Activated T-cell treated with anti-CD3 and anti-CD28 coated beads, Interleukin-2, amount 50 U/mL, for 48 hours (primary cell): ENCODE data around the gene NFIC.
"Not testable (repeated sequence)": the region's sequence is repeated elsewhere in the genome, so short reads cannot be mapped to it uniquely, and the experiment has no call there.

ENCODE experiments used
- DNase-seq, 2 experiments: peaks; one replicate each; pipeline ENCODE4 v3.0.0-alpha.2; 2020

The NFIC gene

DNA sequence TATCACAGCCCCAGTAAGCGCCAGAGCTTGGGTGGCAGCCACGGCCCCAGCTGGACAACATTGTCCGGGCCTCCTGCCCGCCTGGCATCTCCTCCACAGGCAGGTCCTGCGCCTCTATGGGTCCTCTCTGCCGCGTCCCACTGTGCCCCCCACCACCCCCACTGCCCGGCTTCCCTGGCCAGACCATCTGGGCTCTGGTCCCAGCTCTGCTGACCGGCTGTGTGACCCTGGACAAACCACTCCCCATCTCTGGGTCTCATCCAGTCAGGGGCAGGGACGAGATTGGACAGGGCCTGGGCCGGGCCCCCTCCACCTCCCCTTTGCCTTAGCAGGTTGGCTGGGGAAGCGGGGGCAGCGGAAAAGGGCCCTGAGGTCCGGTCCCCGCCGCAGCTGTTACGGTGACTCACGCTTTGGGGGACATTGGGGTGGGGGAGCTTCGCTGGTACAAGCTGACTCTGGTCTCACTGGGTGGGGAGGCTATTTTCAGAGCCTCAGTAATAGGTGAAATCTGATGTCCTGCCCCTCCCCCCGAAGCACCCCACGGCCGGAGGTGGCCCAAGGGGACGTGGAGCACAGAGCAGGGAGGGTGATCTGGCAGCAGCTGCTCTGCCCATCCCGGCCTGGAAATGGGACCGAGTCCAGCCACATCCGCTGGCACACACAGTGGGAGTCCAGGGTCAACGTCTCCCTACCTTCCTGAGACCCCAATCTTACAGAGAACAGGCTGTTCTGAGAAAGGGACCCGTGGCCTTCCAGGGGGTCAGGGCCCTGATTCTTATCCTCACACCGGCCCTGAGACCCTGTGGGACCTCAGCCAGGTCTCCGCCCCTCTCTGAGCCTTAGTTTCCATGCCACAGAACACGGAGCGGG lies 9.1 kb downstream of the NFIC start:
- DNase-seq = no peak

GRCh38 chr19:3376091-3376455 lies 9.7 kb downstream of the NFIC start:
- not testable (repeated sequence) for DNase-seq

- no peak for DNase-seq
Measured at GRCh38 chr19:3378352-3379150, 12.2 kb downstream of the NFIC start.

DNA sequence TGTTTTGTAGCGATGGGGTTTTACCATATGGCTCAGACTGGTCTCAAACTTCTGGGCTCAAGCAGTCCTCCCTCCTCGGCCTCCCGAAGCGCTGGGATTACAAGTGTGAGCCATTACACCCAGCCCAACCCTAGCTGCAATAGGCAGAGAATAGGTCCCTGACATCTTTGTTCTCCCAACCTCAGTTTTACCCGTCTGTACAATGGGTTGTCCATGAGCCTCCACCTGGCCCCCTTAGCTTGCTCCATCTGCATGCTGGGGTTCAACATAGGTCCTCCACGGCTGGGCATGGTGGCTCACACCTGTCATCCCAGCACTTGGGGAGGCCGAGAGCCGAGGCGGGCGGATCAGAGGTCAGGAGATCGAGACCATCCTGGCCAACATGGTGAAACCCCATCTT lies 14.4 kb downstream of the NFIC start:
- no peak for DNase-seq

DNA sequence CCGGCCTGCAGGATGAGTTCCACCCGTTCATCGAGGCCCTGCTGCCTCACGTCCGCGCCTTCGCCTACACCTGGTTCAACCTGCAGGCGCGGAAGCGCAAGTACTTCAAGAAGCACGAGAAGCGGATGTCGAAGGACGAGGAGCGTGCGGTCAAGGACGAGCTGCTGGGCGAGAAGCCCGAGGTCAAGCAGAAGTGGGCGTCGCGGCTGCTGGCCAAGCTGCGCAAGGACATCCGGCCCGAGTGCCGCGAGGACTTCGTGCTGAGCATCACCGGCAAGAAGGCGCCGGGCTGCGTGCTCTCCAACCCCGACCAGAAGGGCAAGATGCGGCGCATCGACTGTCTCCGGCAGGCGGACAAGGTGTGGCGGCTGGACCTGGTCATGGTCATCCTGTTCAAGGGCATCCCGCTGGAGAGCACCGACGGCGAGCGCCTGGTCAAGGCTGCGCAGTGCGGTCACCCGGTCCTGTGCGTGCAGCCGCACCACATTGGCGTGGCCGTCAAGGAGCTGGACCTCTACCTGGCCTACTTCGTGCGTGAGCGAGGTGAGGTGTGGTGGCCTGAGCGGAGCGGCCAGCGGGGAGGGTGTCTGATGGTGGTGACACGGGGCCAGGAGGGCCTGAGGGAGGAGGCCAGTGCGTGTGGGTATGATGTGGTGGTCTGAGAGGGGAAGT lies 15.5 kb downstream of the NFIC start:
- no peak for DNase-seq

GRCh38 chr19:3382460-3383100 lies 16.2 kb downstream of the NFIC start:
- DNase-seq = no peak

GRCh38 chr19:3383121-3383722 lies 16.8 kb downstream of the NFIC start:
- no peak for DNase-seq

DNA sequence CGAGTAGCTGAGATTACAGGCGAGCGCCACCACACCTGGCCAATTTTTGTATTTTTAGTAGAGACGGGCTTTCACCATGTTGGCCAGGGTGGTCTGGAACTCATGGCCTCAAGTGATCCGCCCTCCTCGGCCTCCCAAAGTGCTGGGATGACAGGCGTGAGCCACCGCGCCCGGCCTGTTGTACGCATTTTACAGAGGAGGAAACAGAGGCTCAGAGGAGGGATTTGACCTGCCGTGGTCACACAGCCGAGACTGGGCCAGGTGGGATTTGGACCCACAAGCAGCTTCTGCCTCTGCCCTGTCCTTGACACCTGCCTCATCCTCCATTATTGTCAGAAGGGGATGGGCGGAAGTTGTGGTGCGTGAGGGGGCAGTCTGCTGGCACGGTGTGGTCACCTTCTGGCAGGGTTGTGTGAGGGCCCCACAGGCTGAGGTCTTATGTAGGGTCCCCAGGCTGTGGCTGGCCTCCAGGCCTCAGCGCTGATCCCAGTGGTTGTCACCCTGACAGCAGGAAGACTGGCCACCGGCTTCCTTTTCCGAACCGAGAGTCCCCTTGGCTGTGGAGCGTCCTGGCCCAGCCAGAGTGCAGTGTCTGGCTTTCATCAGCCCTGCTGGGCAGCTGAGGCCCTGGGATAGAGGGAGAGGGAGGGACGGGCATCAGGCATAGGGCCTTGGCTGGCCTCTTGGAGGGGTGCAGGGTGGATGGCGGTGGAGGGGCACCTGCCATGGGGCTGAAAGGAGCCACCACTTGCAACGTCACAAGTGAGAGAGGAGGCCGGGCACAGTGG lies 20.3 kb downstream of the NFIC start:
- DNase-seq = no peak

GRCh38 chr19:3387645-3388589 lies 21.5 kb downstream of the NFIC start:
- no peak for DNase-seq

- DNase-seq = no peak
Measured at GRCh38 chr19:3389446-3389778, 23.0 kb downstream of the NFIC start.

- DNase-seq = no peak
Measured at GRCh38 chr19:3389876-3390371, 23.5 kb downstream of the NFIC start.

GRCh38 chr19:3391911-3392310 lies 25.5 kb downstream of the NFIC start:
- not testable (repeated sequence) for DNase-seq

- no peak for DNase-seq
Measured at GRCh38 chr19:3392480-3392879, 26.1 kb downstream of the NFIC start.

GRCh38 chr19:3396881-3397265 lies 30.5 kb downstream of the NFIC start:
- no peak for DNase-seq

DNA sequence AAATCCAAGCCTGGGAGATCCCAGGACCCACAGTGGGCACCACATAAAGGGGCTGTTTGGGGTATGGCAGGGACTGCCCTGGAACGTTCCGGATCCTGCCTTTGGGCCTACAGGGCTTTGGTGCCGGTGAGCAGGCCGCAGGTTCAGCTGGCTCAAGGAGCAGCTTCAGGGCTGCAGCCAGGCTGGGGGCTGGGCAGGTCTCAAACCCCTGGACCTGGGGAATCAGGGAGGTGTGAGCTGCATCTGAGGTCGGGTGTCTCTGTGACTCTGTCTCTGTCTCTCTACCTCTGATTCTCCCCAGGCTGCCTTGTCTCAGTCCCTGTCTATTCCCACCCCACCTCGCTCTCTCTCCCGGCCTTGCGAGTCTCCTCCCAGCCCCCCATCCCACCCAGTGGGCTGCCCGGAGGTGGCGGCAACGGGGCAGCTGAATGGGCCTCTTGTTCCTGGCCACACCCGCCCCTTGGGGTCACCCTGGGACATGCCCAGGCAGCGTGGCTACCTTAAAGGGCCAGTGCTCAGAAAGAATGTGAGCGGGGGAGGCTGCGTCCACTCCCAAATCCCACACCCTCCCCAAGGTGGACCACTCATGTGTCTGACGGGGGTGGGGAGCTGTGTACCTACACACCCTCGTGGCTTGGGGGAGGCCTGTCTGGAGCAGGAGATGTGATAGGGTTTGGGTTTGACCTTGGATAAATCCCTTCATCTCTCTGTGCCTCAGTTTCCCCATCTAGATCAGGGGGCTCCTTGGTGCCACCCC lies 31.1 kb downstream of the NFIC start:
- DNase-seq = no peak

GRCh38 chr19:3398114-3398899 lies 31.9 kb downstream of the NFIC start:
- no peak for DNase-seq

DNA sequence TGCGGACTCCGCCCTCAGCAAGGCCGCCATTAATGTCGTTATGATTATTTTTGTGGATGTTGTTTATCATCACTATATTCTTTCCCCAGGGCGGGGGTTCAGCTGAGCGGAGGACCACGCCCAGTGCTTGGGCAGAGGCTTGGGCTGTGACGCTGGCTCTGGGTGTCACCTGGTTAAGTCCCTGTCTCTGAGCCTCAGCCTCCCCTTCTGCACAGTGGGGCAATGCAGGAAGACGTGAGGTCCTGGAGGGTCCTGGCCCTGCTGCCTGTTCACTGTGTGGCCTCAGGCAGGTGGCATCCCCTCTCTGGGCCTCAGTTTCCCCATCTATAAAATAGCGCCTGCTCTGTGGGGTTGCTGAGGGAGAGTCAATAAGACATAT lies 32.5 kb downstream of the NFIC start:
- no peak for DNase-seq

- DNase-seq = not testable (repeated sequence)
Measured at GRCh38 chr19:3399311-3399710, 32.9 kb downstream of the NFIC start.
